ENCODE data around the gene NUP98. TPM values are rescaled to one million over a fixed set of nuclear protein-coding genes. Genes with fewer than 3 reads are reported as not detected.

The NUP98 gene
- total and polyA plus RNA-seq, 2 experiments from 2014 or later, result 20.4 to 110 TPM

DNA sequence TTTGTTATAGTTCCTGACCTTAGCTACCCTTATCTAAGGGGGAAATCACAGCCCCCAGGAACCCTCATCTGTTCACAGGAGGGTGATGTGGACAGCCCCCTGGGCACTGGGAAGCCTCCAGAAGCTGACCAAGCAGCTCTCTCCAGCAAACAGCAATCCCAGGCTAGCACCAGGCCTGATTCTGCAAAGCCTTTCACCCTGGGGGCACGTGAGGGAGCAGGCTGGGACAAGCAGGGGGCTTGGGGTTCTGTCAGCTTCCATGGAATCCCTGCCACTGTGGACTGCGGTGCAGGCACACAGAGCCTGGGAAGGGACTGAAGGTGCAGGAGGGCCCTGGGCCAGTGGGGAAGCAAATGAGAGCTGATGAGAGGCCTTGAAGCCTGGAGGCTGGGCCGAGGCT lies 13.1 kb upstream of the NUP98 start:
- H3K4me1 ChIP-seq (ENCODE audit: low read depth), result peaks cover 5% of the 10 kb centered on the region
- no peaks in the 10 kb centered on the region for H3K27me3 ChIP-seq
- TF ChIP-seq, protein P1, sequence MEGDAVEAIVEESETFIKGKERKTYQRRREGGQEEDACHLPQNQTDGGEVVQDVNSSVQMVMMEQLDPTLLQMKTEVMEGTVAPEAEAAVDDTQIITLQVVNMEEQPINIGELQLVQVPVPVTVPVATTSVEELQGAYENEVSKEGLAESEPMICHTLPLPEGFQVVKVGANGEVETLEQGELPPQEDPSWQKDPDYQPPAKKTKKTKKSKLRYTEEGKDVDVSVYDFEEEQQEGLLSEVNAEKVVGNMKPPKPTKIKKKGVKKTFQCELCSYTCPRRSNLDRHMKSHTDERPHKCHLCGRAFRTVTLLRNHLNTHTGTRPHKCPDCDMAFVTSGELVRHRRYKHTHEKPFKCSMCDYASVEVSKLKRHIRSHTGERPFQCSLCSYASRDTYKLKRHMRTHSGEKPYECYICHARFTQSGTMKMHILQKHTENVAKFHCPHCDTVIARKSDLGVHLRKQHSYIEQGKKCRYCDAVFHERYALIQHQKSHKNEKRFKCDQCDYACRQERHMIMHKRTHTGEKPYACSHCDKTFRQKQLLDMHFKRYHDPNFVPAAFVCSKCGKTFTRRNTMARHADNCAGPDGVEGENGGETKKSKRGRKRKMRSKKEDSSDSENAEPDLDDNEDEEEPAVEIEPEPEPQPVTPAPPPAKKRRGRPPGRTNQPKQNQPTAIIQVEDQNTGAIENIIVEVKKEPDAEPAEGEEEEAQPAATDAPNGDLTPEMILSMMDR (IDR thresholded peaks at IDR 0.05; ENCODE audit: low read depth, low read length), result no peak
- DNase-seq (ENCODE audit: low read depth in 1 of 2, low spot score in 1 of 2), result no peak
- no peaks in the 10 kb centered on the region for H3K9me3 ChIP-seq (ENCODE audit: low read depth)
- no peak overlapping the region for H3K27ac ChIP-seq
- no peaks in the 10 kb centered on the region for H3K36me3 ChIP-seq
- no peak overlapping the region for H3K4me3 ChIP-seq

DNA sequence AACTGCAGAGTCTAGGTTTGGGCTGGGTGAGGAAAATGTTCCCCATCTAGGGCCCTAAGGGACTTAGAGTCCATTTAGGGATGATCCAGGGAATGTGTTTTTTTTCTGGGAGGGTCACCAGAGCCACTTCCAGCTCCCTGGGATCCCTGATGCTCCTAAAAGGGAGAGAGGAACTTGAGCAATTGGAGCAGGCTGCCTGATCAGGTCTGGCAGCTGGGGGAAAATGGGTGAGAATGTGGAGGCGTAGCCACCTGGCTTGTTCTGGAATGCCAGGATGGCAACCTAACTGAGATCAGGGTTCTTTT lies 12.2 kb upstream of the NUP98 start:
- H3K27me3 ChIP-seq, result no peaks in the 10 kb centered on the region
- H3K9me3 ChIP-seq (ENCODE audit: low read depth), result no peaks in the 10 kb centered on the region
- TF ChIP-seq, protein P1 (IDR thresholded peaks at IDR 0.05; ENCODE audit: low read depth, low read length), result no peak
- H3K4me1 ChIP-seq (ENCODE audit: low read depth), result peaks cover 5% of the 10 kb centered on the region
- no peak for DNase-seq (ENCODE audit: low read depth in 1 of 2, low spot score in 1 of 2)
- H3K27ac ChIP-seq, result no peak overlapping the region
- no peaks in the 10 kb centered on the region for H3K36me3 ChIP-seq
- H3K4me3 ChIP-seq, result no peak overlapping the region

DNA sequence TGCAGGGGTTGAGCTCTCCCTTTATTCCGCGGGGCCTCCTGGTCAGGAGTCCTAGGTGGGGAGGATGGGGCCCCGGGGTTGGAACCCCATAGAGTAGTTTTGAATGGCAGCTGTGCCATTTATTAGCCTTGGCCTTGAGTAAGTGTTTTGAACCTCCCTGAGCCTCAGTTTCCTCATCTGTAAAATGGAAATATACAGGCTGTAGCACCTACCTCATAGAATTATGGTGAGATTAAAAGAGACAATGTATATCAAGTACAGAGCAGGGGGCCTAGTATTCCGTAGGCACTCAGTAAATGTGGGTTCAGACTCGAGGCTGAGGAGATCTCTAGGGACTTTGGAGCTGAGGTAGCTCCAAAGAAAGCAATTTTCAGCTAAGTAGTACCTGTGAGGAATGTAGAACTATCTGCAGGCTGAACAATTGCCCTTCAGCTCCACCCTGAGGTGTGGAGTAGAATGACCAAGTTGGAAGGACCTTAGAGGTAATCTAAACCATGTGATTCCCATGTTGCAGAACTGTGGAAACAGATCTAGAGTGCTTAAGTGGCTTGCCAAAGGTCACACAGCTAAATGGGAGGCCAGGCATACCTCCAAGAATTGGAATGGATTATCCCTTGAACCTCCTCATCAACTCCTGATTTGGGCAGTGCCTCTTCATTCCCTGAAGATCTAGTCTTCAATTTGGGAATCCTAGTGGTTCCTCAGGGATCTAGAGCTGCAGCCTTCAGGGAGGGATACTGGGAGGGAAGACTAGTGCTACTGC lies 11.7 kb upstream of the NUP98 start:
- H3K27me3 ChIP-seq, result no peaks in the 10 kb centered on the region
- H3K4me1 ChIP-seq (ENCODE audit: low read depth), result peaks cover 5% of the 10 kb centered on the region
- H3K9me3 ChIP-seq (ENCODE audit: low read depth), result no peaks in the 10 kb centered on the region
- TF ChIP-seq, protein P1 (IDR thresholded peaks at IDR 0.05; ENCODE audit: low read depth, low read length), result peak; percentile 39
- H3K36me3 ChIP-seq, result no peaks in the 10 kb centered on the region
- H3K4me3 ChIP-seq, result peak overlapping the region; percentile 58
- H3K27ac ChIP-seq, result no peak overlapping the region
- peak; percentile 50 to 52 for DNase-seq (ENCODE audit: low read depth in 1 of 2, low spot score in 1 of 2)

DNA sequence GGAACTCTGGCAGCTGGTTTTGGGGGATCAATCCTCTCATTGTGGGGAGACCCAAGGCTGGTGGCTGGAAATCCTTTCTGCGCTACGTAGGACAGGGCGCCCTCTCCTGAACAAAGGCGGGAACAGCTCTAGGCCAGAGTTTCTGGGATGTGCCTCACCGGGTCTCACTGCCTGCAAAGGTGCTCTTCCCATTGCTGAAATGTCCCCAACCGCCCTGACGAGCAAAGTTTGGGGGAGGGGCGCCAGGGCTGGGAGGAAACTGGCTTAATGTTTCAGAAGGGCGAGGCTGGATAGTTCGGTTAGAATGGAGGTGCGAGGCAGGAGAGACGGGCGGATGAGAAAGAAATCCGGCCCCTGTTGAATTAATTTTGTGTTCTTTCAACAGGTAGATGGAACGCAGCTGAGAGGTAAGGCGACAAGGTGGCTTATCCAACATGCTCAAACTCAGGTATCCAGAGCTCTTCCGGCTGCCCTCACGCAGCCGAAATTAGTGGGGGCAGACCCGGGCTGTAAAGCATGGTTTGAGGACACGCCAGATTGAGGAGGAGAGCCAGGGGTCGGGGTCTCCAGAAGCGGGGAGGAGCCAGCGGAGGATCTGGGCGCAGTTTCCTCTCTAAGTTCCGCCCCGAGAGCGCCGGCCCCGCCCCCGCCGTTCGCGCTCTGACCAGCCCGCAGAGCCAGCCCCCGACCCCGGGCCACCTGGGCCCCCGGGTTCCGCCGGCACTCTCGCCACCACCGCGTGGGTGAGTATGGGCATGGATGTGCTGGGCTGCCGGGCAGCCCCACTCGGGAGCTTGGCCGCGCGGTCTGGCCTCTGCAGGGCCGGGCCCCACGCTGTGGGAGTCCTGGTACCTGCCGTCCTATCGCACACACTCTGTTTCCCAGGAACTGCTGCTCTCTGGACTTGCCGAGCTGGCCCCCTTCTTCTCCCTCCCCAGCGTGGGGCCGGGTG lies 10.8 kb upstream of the NUP98 start, which contains the start of gene PGAP2:
PGAP2 (plus strand) TSS at position 652 of the 952 bp plus-strand sequence. CDS start 2,700 bp downstream, outside the sequence.
- TF ChIP-seq, protein P1 (IDR thresholded peaks at IDR 0.05; ENCODE audit: low read depth, low read length), result peak; percentile 82
- Histone ChIP-seq H3K27ac (no peak within 1 kb of the TSS), H3K4me3 (peak within 1 kb of the TSS; percentile 58), H3K9me3 (ENCODE audit: low read depth) (no peaks in the 10 kb centered on the region), H3K4me1 (ENCODE audit: low read depth) (peaks cover 5% of the 10 kb centered on the region), H3K27me3 (no peaks in the 10 kb centered on the region), H3K36me3 (no peaks in the 10 kb centered on the region)
- peak; percentile 55 to 84 for DNase-seq (ENCODE audit: low read depth in 1 of 2, low spot score in 1 of 2)

DNA sequence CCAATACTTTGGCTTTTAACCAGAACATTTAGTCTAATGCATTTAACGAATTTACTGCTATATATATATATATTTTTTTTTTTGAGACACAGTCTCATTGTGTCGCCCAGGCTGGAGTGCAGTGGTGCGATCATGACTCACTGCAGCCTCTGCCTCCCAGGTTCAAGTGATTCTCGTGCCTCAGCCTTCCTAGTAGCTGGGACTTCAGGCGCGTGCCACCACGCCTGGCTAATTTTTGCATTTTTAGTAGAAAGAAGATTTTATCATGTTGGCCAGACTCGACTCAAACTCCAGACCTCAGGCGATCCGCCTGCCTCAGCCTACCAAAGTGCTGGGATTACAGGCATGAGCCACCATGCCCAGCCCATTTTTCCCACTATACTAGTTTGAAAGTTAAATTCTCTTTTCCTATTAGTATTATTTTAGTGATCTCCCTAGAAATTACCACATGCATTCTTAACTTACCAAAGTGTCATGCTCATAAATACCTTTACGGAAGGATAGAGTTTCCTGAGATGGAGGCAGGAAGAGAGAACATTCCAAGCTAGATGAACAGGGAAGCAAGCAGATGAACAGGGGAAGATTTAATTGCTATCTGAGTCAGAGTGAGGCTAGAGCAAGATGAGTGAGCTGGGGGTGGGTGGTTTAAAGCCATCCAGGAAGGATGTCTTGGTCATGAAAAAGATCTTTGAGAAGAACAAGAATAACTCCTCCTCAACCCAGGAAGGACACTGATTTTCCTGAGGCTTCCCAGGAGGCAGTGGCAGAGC lies 6.6 kb upstream of the NUP98 start:
- no peak for DNase-seq (ENCODE audit: low read depth in 1 of 2, low spot score in 1 of 2)
- TF ChIP-seq, protein P1 (IDR thresholded peaks at IDR 0.05; ENCODE audit: low read depth, low read length), result no peak
- H3K36me3 ChIP-seq, result no peaks in the 10 kb centered on the region
- no peaks in the 10 kb centered on the region for H3K9me3 ChIP-seq (ENCODE audit: low read depth)
- H3K27me3 ChIP-seq, result no peaks in the 10 kb centered on the region
- H3K27ac ChIP-seq, result no peak overlapping the region
- no peaks in the 10 kb centered on the region for H3K4me1 ChIP-seq (ENCODE audit: low read depth)
- no peak overlapping the region for H3K4me3 ChIP-seq

All from cardiac muscle cell (in vitro differentiated cells and primary cell).